DND-41 (cell line): Measurements from ENCODE around the gene DDX39B.
"Not testable (repeated sequence)": the region's sequence is repeated elsewhere in the genome, so short reads cannot be mapped to it uniquely, and the experiment has no call there.

Experiments used
- CTCF ChIP-seq: IDR thresholded peaks from 2 replicates; pipeline ENCODE4 v1.5.1; 2012; ENCODE audit warnings: borderline replicate concordance, low read length, moderate library complexity, mild to moderate bottlenecking; ENCODE audit not compliant: poor library complexity, severe bottlenecking; ENCODE audit errors: extremely low read depth
- EZH2 ChIP-seq: IDR thresholded peaks from 3 replicates; pipeline ENCODE4 v1.6.1; 2012; ENCODE audit warnings: borderline replicate concordance, low read depth, mild to moderate bottlenecking, moderate library complexity, low read length, inconsistent platforms; ENCODE audit not compliant: severe bottlenecking

- not testable (repeated sequence) for TF ChIP-seq CTCF, EZH2
Measured at GRCh38 chr6:31496826-31497225, 45.0 kb downstream of the DDX39B start.
